Measurements from ENCODE around the gene CREG2.

The CREG2 gene

DNA sequence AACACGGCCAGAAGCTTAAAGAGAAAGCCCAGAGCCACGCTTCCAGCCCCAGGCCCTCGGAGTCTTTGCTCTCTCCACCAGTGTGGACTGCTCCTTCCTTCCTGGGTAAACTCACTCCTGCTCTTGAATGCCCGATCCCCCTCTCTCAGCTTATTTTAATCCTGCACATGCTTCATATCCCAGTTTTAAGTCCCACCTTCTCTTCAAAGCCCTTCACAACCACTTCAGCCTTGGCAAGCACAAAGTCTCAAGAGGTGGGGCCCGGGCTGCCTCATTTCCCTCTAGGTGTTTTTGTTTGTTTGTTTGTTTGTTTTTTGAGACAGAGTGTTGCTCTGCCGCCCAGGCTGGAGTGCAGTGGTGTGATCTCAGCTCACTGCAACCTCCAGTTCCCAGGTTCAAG lies 21.6 kb upstream of the CREG2 start:
- no peak for TF ChIP-seq CTCF (conservative IDR thresholded peaks at IDR 0.05)

GRCh38 chr2:101405351-101405899 lies 18.1 kb upstream of the CREG2 start:
- no peak for TF ChIP-seq CTCF (conservative IDR thresholded peaks at IDR 0.05)
- H3K27ac ChIP-seq, result no peak overlapping the region

More for the DNA sequence above, 21.6 kb upstream of the CREG2 start:
- no peak overlapping the region for H3K27ac ChIP-seq

GRCh38 chr2:101403745-101404144 lies 16.4 kb upstream of the CREG2 start:
- TF ChIP-seq CTCF (conservative IDR thresholded peaks at IDR 0.05), result no peak
- H3K27ac ChIP-seq, result no peak overlapping the region

DNA sequence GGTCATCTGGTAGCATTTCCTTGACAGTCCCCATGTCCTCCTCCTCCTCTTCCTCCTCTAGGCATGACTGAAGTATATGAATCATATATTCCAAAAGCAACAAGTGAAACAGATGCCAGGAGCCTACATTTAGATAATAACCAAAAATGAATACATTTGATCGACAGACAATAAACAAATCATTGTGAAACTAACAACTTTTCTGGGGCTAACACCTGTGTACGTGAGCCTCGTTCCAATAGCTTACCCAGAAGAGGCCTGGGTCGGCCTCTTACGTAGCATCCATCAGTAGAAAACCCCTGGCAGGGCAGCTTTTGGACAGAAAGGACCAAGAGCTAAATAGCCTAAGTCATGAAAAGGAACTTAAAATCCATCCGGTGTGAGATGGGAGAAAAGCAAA lies 15.3 kb upstream of the CREG2 start:
- no peak for TF ChIP-seq CTCF (conservative IDR thresholded peaks at IDR 0.05)
- no peak overlapping the region for H3K27ac ChIP-seq

DNA sequence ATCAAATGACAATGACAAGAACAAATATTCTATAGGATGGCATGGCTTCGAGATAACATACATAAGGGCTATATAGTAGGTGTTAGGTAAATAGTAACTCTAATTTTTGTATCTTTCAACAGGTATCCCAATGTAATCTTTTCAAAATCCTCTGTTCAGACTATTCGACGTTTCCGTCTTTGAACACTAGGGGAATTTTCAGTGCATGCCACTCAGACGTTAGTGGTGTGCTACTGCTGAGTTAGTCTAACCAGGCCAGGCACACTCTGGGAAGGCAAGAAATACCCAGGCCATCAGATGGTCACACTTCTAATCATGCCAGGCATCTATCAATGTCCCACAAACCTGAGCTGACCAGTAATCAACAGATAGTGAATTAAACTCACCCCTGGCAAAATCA lies 14.6 kb upstream of the CREG2 start:
- TF ChIP-seq CTCF (conservative IDR thresholded peaks at IDR 0.05), result 0 out of 2 replicates have a peak, but pooled peaks have one; percentile 21
- H3K27ac ChIP-seq, result no peak overlapping the region

- no peak for TF ChIP-seq CTCF (conservative IDR thresholded peaks at IDR 0.05)
- no peak overlapping the region for H3K27ac ChIP-seq
Observed at GRCh38 chr2:101401326-101401665, 14.0 kb upstream of the CREG2 start.

GRCh38 chr2:101400506-101401325 lies 13.4 kb upstream of the CREG2 start:
- no peak overlapping the region for H3K27ac ChIP-seq
- no peak for TF ChIP-seq CTCF (conservative IDR thresholded peaks at IDR 0.05)

All from VCaP (cell line).